NCI-H82 treated with DMSO at 0.1 percent for 48 hours (cell line): ENCODE measurements around the gene C14orf119.

Experiments used
- DNase-seq: peaks from one replicate; lab custom pipeline; 2025; ENCODE audit not compliant: unreplicated experiment; lab: John Stamatoyannopoulos, UW

The C14orf119 gene

DNA sequence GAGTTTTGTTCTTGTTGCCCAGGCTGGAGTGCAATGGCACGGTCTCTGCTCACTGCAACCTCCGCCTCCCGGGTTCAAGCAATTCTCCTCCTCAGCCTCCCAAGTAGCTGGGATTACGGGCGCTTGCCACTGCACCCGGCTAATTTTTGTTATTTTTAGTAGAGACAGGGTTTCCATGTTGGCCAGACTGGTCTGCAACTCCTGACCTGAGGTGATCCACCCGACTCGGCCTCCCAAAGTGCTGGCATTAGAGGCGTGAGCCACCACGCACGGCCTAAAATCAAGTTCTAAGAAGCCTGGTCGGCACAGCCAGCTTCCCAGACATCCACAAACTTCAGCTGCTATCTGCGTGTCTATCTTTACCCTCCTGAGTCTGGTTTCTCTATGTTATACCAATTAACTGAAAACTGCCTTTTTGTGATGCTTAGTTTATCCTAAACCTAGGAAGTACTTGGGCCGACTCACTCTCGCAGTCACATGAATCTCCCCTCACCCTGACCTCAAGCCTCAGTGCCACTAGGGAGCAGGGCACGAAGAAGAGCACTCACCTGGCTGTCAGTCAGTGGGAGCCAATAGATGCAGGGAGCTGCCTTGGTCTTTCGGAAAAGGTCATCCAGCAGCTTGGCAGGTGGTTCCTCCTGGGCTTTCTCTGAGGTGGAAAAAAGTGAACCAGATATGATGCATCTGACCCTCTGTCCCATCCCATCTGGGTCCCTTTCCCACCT, 34.6 kb upstream of the C14orf119 start:
- no peak for DNase-seq

DNA sequence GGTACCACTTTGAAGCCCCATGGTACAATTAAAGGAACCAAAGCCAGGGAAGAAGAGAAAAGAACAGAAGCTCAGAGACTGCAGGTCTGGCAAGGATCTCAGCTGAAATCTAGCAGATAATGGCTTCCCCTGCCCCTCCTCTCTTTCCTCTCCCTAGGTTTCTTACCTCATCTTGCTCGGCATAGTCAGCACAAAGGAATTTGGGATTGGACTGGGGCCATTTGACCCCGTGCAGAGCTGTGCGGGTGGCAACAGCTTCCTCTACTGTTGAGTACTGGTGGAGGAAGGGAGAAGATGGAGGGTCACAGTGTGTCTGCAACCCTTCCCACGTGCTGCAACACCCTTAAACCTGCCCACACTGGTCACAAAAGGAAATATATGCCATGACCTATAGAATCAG, 33.3 kb upstream of the C14orf119 start:
- DNase-seq: no peak

DNA sequence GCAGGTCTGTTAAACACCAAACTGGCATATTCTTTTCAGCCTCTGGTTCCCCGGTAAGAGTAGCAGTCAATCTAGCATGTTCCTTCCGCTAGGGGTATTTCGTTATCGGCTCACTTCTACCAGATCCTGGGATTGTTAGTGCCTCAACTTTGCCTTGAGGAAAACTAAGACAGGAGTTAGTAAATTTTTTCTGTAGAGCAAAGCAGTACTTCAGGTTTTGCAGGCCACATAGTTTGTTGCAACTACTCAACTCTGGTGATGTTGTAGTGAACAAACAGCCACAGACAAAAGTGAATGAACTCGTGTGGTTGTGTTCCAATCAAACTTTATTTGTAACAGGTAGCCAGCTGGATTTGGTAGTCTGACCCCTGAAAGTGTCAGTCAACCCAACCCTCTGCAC, 31.7 kb upstream of the C14orf119 start:
- DNase-seq: no peak

DNA sequence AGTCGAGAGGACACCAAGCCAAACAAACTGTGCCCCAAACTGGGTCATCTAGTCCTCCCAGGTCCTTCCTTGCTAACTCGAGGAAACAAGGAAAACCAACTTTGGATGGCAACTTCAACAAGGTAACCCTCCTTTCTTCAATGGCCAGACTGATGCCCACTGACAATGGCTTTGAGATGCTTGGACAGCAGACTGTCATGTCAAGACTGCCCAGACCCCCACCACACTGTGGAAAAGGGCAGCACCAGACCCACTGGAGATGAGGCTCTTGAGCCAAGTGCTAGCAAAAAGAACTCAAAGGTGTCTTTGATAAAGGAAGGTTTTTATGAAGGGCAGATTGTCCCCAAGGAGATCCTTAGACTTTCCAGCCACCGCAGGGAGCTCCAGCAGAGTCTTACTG, 28.9 kb upstream of the C14orf119 start:
- no peak for DNase-seq

- no peak for DNase-seq
These were observed 28.2 kb upstream of the C14orf119 start for GRCh38 chr14:23066855-23067744.

DNA sequence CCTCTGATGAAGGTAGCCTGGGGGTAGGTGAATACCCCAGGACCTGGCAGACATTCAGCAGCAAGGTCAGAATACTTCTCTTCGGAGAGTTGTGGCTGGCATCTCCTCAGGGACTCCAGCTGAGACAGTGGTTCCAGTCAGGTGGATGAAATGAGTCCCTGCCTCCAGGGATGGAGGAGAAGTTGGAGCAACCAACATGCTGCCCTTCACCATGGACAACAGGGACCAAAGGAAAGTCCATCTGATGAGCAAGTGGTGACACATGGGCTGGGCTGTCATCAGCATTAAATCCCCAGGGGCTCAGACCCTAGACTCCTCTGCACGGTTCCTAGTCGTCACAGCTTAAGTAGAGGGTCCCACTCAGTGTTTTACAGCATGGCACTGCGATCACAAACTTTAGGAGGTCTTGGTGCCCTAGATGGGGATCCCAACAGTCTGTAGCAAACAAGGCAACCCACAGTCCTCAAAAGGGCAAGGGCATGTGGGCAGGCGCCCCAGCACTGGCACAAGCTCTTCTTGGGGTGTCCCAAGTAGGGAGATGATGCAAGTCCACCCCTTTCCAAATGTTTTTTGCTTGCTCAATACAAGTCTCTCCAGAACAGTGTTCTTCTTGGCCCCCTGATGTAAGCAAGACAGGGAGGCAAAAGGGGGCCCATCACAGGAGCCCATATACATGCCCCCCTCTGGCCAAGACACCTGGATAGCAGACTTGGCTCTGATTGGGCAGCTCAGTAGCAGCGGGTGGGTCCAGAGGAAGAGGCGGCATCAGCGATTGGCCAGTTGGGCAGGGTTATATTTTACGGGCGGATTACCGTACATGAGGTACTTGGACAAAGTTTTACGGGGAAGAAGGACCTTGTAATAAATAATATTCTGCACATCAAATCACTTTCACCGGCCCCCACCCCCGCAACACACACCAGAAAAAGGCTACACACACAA, 27.2 kb upstream of the C14orf119 start:
- DNase-seq: no peak

- no peak for DNase-seq
These were observed 26.4 kb upstream of the C14orf119 start for GRCh38 chr14:23068789-23069412.

GRCh38 chr14:23069413-23069806, 25.9 kb upstream of the C14orf119 start:
- no peak for DNase-seq

DNA sequence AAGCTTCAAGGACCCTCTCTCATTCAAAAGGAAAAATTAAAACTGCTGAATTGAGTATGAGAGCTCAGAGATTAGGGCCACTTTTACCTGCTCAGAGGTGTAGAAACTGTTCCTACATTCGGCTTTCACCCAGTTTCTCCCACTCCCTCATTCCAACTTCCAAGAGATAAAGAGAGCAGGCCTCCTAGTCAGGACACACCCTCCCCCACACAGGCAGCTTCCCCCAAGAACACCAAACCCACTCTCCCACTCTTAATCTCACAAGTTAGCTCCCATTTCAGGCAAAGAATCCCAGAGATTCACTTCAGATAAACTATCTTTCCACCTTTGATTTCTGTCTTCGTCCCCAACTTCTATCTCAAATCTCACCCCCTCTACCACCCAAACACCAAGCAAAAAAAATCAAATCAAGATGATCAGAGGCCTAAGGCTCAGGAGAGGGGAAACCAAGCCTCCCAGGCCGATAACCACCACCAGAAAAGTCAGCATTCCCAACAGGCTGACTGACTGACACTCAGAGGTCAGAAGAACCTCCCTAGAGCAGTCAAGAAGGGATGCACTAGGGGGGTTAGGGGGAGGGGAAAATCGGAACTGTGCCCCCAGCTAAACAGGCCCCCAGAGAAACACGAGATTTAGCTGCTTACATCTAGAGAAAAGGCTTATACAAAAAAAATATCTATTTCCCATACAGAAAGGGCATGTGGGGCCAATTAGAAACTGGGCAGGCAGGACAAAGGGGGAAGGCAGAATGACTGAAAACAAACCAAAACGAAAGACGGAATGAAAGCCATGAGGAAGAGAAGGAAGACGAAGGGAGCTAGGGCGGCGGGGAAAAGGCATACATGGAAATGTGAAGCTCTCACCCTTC, 24.8 kb upstream of the C14orf119 start:
- no peak for DNase-seq

DNA sequence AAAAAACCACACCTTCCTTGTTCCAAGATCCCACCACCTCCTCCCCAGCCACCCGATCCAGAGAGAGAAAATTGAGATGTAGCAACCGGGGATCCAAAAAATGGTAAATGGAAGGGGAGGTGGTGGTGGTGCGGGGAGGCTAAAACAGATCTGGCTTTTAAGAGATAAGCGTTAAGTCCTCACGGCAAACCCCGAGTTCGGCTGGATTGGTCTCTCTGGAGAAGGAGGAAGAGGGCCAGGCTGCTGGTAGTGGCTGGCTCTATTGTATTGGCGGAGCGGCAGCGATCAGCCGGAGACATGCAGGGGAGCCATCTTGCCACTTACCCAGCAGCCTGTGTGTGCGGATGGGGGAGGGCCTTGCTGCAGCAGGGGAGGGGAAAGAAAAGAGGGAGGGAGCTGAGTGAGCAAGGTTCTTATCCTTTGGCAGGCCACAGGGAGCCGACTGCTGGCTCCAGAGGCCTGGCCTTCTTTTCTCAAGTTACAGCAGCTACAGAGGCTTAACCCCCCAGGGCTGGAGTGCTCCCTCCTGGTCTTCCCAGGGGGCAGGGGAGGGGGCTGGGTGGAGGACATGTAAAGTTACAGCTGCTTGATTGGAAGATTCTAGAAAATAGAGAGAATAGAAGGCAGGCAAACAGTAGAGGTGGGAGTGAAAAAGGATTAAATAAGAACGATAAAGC, 23.9 kb upstream of the C14orf119 start:
- no peak for DNase-seq

DNA sequence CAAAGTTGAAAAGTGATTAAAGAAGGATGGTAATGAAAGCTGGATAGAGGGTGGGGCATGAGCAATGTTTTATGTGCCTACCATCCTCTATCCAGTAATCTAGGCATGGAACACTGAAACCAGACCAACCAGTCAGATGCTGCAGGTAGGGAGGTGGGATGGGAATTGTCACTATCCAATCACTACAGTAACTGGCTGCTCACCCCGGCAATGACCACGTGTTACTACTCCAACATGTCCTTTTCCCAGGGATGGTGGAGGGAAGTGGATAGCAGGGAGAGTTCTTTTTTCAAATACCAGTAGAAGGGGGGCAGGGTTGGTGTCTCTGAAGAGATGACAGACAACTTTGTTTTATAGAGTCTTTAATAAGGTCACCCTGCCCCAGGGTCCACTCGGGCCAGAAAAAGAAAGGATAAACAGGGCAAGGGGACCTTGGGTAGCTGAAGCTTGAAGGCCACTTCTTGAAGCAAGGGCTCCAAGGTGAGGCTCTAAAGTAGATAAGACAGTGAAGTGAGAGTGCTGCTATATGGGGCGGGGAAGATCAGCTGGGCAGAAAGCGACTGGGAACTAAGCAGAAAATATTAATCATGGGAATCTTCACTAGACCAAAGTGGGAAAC, 23.3 kb upstream of the C14orf119 start:
- no peak for DNase-seq

GRCh38 chr14:23074906-23075305, 20.4 kb upstream of the C14orf119 start:
- DNase-seq: no peak

DNA sequence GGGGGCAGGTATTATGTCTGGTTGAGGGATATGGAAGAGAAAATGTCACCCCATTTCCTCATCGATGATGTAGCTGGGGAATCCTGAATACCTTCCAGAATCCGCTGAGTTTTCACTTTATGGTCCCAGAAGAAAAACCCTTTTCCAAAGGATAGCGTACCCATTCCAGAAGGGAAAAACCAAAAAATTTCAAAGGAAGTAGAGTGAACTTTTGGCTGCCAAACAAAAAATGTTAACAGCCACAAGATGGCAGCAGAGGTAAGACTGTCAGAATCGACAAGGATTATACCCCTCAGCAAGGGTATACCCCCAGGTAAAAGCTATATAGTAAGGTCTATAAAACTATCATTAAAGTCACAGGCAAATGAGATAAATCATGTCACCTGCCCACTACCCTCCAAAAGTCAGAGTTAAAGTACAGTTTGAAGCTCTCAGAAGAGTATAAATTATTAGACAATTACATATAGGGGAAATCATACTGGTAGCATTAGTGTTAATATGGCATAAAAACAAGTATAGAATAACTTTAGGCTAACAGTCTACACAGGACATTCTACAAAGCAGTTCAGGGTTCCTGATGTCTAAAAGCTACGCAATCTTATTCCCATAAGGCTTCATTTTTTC, 18.4 kb upstream of the C14orf119 start:
- no peak for DNase-seq

DNA sequence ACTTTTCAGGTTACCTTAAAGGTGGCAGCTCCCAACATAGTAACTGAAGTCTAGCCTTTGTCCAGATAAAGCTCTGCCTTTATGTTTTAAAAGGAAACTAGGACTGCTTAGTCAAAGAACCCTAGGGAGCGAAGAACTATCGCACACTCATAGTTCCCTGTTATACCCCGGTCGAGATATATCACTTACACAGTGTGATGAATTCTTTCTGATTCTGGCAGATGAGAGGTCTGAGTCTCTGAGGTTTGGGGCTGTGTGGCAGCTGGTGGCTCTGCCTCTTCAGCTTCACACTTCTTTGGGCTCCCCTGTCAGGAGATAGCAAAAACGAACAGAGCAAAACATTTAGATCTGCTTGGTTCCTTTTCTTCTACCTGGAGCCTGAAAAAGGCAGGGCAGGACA, 17.3 kb upstream of the C14orf119 start:
- no peak for DNase-seq

GRCh38 chr14:23078692-23079116, 16.6 kb upstream of the C14orf119 start:
- DNase-seq: no peak

GRCh38 chr14:23079716-23080115, 15.6 kb upstream of the C14orf119 start:
- DNase-seq: no peak

DNA sequence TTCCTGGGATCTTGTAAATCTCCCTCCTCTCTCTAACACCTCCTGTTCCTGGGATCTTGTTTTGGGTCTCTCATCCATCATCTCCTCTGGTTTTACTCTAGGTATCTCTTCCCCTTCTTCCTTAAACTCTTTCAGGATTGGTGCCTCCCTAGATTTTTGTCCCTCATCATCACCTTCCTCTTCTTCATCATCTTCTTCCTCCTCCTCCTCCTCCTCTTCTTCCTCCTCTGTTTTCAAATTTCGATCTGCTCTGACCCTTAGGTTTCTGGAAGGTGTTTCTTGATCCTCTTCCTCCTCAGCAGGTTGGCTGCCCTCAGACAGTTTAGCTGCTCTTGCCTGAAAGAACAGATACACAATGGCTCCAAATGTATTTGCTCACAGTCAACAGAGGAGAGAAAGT, 14.8 kb upstream of the C14orf119 start:
- no peak for DNase-seq

GRCh38 chr14:23085458-23085857, 9.8 kb upstream of the C14orf119 start:
- no peak for DNase-seq
